Effector memory CD4-positive, alpha-beta T cell (primary cell): Measurements from ENCODE around the gene FAM222A.

Experiments
- DNase-seq, 3 donors: peaks; one replicate each; pipeline ENCODE4 v3.0.0-alpha.2; 2020
- H3K27ac ChIP-seq: 2 replicates; pipeline ENCODE4 v1.7.0; 2013; ENCODE audit warnings: mild to moderate bottlenecking, low read length, moderate library complexity; ENCODE audit not compliant: insufficient read depth, poor library complexity, severe bottlenecking
- H3K27me3 ChIP-seq: replicated peaks from 2 replicates; pipeline ENCODE4 v1.7.0; 2013; ENCODE audit warnings: mild to moderate bottlenecking, low read length; ENCODE audit not compliant: insufficient read depth, control insufficient read depth, poor library complexity, severe bottlenecking
- H3K36me3 ChIP-seq: 2 replicates; pipeline ENCODE4 v1.7.0; 2013; ENCODE audit warnings: mild to moderate bottlenecking, low read length, moderate library complexity; ENCODE audit not compliant: control insufficient read depth, insufficient read depth
- H3K4me1 ChIP-seq: 2 replicates; pipeline ENCODE4 v1.7.0; 2013; ENCODE audit warnings: low read length, mild to moderate bottlenecking; ENCODE audit not compliant: control insufficient read depth, insufficient read depth, poor library complexity, severe bottlenecking
- H3K4me3 ChIP-seq: 2 replicates; pipeline ENCODE4 v1.7.0; 2013; ENCODE audit warnings: low read length, low read depth, mild to moderate bottlenecking; ENCODE audit not compliant: insufficient read depth, poor library complexity, severe bottlenecking
- H3K9me3 ChIP-seq: 2 replicates; pipeline ENCODE4 v1.7.0; 2013; ENCODE audit warnings: mild to moderate bottlenecking, low read length, moderate library complexity; ENCODE audit not compliant: control insufficient read depth

Gene FAM222A

DNA sequence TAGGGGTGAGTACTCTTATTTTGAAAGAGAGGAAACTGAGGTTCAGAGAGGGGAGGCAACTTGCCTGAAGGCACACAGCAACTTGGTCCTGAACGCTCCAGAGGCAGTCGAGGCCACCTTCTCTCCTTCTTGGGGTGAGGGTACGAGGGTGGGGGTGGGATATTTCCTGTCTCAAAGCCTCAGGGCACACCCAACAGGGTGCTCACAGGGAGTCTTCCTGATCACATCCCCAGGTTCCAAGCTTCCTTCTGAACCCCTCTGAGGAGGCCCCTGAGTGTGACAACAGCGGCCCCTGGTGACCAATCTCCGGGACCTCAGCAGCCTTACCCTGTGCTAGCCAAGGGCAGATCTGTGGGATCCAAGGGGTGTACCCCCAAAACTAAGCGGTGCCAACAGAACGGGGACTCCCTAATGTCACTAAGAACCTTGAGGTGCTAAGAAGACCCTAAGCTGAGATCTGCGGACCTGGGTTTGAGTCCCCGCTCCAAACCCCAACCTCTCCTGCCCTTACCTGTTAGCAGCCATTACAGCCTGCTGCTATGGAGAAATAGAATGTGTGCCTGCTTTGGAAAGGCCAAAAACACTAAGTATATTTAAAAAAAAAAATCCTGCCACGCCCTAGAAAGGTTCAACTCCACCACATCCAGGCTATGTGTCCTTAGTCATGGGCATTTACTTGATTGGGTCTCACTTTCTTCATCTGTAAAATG lies 61.7 kb downstream of the FAM222A start:
- no peak overlapping the region for H3K27ac ChIP-seq
- H3K4me3 ChIP-seq, result no peak overlapping the region
- no peaks in the 10 kb centered on the region for H3K36me3 ChIP-seq
- DNase-seq, result peak; percentile 31 to 58 (median 35)
- H3K9me3 ChIP-seq, result no peaks in the 10 kb centered on the region
- no peaks in the 10 kb centered on the region for H3K4me1 ChIP-seq
- no peaks in the 10 kb centered on the region for H3K27me3 ChIP-seq

GRCh38 chr12:109776624-109777023 lies 63.0 kb downstream of the FAM222A start:
- Histone ChIP-seq H3K4me3 (no peak overlapping the region), H3K27me3 (no peaks in the 10 kb centered on the region), H3K9me3 (no peaks in the 10 kb centered on the region), H3K27ac (no peak overlapping the region), H3K36me3 (no peaks in the 10 kb centered on the region), H3K4me1 (no peaks in the 10 kb centered on the region)
- no peak for DNase-seq

DNA sequence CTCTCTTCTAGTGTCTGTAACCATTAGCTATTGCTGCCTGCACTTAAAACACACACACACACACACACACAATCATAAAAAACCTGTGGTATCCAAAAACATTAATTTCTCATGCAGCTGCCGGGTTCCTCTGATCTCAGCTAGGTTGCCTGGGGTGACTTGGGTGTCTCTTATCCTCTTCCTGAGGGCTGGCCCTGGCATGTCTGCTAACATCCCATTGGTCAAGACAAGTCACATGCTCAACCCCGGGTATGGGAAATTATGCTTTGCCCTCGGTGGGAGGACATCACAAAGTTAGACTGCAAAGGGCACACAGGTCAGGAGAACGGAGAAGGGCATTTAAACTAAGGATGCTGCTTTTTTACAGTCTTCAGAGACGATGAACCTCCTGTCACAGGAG lies 63.9 kb downstream of the FAM222A start:
- peak in 2 of 3 donors; percentile 5 to 13 for DNase-seq
- H3K36me3 ChIP-seq, result no peaks in the 10 kb centered on the region
- no peak overlapping the region for H3K27ac ChIP-seq
- no peaks in the 10 kb centered on the region for H3K9me3 ChIP-seq
- no peaks in the 10 kb centered on the region for H3K4me1 ChIP-seq
- no peak overlapping the region for H3K4me3 ChIP-seq
- no peaks in the 10 kb centered on the region for H3K27me3 ChIP-seq

DNA sequence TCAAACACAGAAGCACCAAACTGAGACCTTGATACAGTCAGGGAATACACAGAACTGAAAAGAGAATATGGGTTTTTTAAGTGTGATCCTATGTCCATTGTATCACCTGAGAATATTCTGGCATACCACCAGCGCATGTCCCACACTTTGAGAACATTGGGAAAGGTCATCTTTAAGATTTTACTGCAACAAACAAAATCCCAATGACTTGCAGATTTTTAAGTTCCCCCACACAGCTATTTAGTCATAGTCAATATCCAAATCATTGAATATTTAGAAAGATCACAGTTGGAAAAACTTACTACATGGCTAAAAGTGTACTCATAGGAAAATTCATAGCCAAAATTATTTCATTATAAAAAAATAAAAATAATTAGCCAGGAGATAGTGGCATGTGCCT lies 65.1 kb downstream of the FAM222A start:
- DNase-seq, result no peak
- Histone ChIP-seq H3K4me1 (no peaks in the 10 kb centered on the region), H3K27me3 (no peaks in the 10 kb centered on the region), H3K27ac (no peak overlapping the region), H3K9me3 (no peaks in the 10 kb centered on the region), H3K4me3 (no peak overlapping the region), H3K36me3 (no peaks in the 10 kb centered on the region)

DNA sequence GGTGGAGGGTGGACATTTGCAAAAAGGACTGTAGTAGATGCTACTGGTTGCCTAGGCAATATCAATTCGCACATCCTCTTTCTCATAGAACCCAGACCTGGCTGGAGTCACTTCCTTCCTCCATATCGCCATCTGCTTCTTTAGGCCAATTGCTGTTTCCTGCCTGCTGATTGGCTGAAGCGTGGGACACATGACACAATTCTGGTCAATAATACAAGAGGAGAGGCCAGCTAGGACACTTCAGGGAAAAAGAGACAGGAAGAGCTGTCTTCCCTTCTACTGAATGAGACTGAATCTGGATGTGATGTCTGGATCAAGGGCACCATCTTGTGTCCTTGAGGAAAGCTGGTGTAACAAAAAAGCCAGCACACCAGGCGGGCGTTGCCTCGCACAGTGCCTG lies 65.8 kb downstream of the FAM222A start:
- H3K27me3 ChIP-seq, result no peaks in the 10 kb centered on the region
- no peak overlapping the region for H3K27ac ChIP-seq
- H3K4me3 ChIP-seq, result no peak overlapping the region
- H3K4me1 ChIP-seq, result no peaks in the 10 kb centered on the region
- H3K36me3 ChIP-seq, result no peaks in the 10 kb centered on the region
- no peak for DNase-seq
- H3K9me3 ChIP-seq, result no peaks in the 10 kb centered on the region

DNA sequence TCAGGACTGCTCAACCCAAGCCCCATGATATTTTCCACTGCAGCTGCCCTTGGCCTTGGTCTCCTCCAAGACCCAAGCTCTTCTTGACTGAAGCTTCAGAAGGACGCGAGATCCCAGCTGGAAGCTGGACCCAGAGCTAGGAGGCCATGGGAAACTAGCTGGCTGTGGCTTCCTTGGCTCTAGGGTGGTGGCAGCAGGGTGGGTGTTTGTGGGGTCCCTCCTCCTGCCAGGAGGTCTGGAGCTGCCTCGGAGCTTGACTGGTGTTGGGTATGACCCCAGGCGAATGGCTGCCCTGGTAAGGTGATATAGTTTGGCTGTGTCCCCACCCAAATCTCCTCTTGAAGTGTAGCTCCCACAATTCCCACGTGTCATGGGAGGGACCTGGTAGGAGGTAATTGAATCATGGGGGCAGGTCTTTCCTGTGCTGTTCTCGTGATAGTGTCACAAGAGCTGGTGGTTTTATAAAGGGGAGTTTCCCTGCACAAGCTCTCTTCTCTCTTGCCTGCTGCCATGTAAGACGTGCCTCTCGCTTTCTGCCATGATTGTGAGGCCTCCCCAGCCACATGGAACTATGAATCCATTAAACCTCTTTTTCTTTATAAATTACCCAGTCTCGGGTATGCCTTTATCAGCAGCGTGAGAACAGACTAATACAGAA lies 68.2 kb downstream of the FAM222A start:
- DNase-seq, result no peak
- Histone ChIP-seq H3K4me3 (no peak overlapping the region), H3K27me3 (no peaks in the 10 kb centered on the region), H3K27ac (no peak overlapping the region), H3K4me1 (no peaks in the 10 kb centered on the region), H3K9me3 (no peaks in the 10 kb centered on the region), H3K36me3 (no peaks in the 10 kb centered on the region)

- no peaks in the 10 kb centered on the region for H3K9me3 ChIP-seq
- DNase-seq, result no peak
- no peak overlapping the region for H3K4me3 ChIP-seq
- no peaks in the 10 kb centered on the region for H3K4me1 ChIP-seq
- H3K27ac ChIP-seq, result no peak overlapping the region
- no peaks in the 10 kb centered on the region for H3K36me3 ChIP-seq
- no peaks in the 10 kb centered on the region for H3K27me3 ChIP-seq
These were observed 68.7 kb downstream of the FAM222A start for GRCh38 chr12:109782326-109782703.

- Histone ChIP-seq H3K27ac (no peak overlapping the region), H3K4me1 (no peaks in the 10 kb centered on the region), H3K27me3 (no peaks in the 10 kb centered on the region), H3K36me3 (no peaks in the 10 kb centered on the region), H3K4me3 (no peak overlapping the region), H3K9me3 (no peaks in the 10 kb centered on the region)
- no peak for DNase-seq
These were observed 69.7 kb downstream of the FAM222A start for GRCh38 chr12:109783135-109783964.

GRCh38 chr12:109783965-109784244 lies 70.3 kb downstream of the FAM222A start:
- Histone ChIP-seq H3K27me3 (no peaks in the 10 kb centered on the region), H3K36me3 (no peaks in the 10 kb centered on the region), H3K27ac (no peak overlapping the region), H3K4me3 (no peak overlapping the region), H3K4me1 (no peaks in the 10 kb centered on the region), H3K9me3 (no peaks in the 10 kb centered on the region)
- DNase-seq, result no peak

DNA sequence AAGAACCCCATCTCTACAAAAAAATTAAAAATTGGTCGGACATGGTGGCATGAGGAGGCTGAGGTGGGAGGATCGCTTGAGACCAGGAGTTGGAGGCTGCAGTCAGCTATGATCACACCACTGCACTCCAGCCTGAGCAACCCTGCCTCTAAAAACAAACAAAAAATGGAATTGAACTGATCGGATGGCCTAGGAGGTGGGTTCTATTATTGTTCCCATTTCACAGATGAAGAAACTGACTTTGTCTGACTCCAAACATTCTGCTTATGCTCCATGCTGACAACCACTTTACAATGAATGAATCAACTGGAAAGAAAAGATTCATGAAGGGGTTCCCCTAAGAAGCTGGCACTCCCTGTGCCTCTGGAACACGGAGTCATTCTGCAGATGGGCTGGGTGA lies 72.2 kb downstream of the FAM222A start:
- no peaks in the 10 kb centered on the region for H3K36me3 ChIP-seq
- H3K27me3 ChIP-seq, result no peaks in the 10 kb centered on the region
- H3K27ac ChIP-seq, result no peak overlapping the region
- no peak overlapping the region for H3K4me3 ChIP-seq
- H3K4me1 ChIP-seq, result no peaks in the 10 kb centered on the region
- H3K9me3 ChIP-seq, result no peaks in the 10 kb centered on the region
- no peak for DNase-seq
